Chondrocyte (in vitro differentiated cells): ENCODE data around the gene METTL13. TPM values are rescaled to one million over a fixed set of nuclear protein-coding genes. Genes with fewer than 3 reads are reported as not detected.
A peak's percentile ranks its signal among the peaks of the same experiment; 100 is the strongest.

Experiments used
- DNase-seq: peaks from one replicate; pipeline ENCODE4 v3.0.0; 2021; ENCODE audit warnings: mixed read lengths, low spot score
- H3K27ac Mint-ChIP-seq: one replicate; pipeline ENCODE4 v1.8.0; 2021; ENCODE audit warnings: mild to moderate bottlenecking, moderate library complexity, mixed read lengths; ENCODE audit not compliant: unreplicated experiment
- H3K27me3 Mint-ChIP-seq: 2 replicates; pipeline ENCODE4 v1.8.0; 2021; ENCODE audit warnings: low read depth, mixed read lengths
- H3K36me3 Mint-ChIP-seq: 2 replicates; pipeline ENCODE4 v1.8.0; 2021; ENCODE audit warnings: low read depth, mixed read lengths
- H3K4me1 Mint-ChIP-seq: 2 replicates; pipeline ENCODE4 v1.8.0; 2021; ENCODE audit warnings: low read depth, mild to moderate bottlenecking, mixed read lengths
- H3K4me3 Mint-ChIP-seq: one replicate; pipeline ENCODE4 v1.8.0; 2021; ENCODE audit warnings: mild to moderate bottlenecking, moderate library complexity, mixed read lengths; ENCODE audit not compliant: unreplicated experiment
- H3K9me3 Mint-ChIP-seq: 2 replicates; pipeline ENCODE4 v1.8.0; 2021; ENCODE audit warnings: low read depth, mixed read lengths
- CTCF ChIP-seq: fragments of 200-600 bp; sonication (generic); IDR thresholded peaks from 2 replicates; pipeline ENCODE4 v1.5.0; 2021; ENCODE audit warnings: antibody characterized with exemption, mild to moderate bottlenecking, moderate library complexity
- total RNA-seq: library from RNA; stranded (reverse); gene quantifications from 3 replicates; pipeline ENCODE4 v1.2.1, GENCODE V29; 2021

Gene METTL13
- total RNA-seq, 1 donor from 2014 or later, result 21.4 TPM

- peak overlapping the region; percentile 99 for H3K27ac Mint-ChIP-seq
Measured at GRCh38 chr1:171740987-171741871, 40.2 kb upstream of the METTL13 start.

GRCh38 chr1:171741872-171742576 lies 39.4 kb upstream of the METTL13 start, which contains the start of gene VAMP4:
Gene VAMP4, minus strand, starts transcription at chr1:171742065. Its CDS starts 3,651 bp downstream, at chr1:171738414.
- peak; percentile 93 for DNase-seq
- Mint-ChIP-seq H3K4me3 (peak within 1 kb of the TSS; percentile 99), H3K27ac (peak within 1 kb of the TSS; percentile 99), H3K36me3 (peaks cover under 1% of the 10 kb centered on the region), H3K27me3 (no peaks in the 10 kb centered on the region), H3K4me1 (peaks cover 39% of the 10 kb centered on the region), H3K9me3 (no peaks in the 10 kb centered on the region)
- peak; percentile 14 for TF ChIP-seq CTCF

More at GRCh38 chr1:171740987-171741871, 40.2 kb upstream of the METTL13 start:
- peak; percentile 61 for TF ChIP-seq CTCF
- no peak for DNase-seq
- H3K27me3 Mint-ChIP-seq, result no peaks in the 10 kb centered on the region
- H3K4me3 Mint-ChIP-seq, result peak overlapping the region; percentile 99
- H3K36me3 Mint-ChIP-seq, result peaks cover 4% of the 10 kb centered on the region
- no peaks in the 10 kb centered on the region for H3K9me3 Mint-ChIP-seq
- H3K4me1 Mint-ChIP-seq, result peaks cover 39% of the 10 kb centered on the region

GRCh38 chr1:171742577-171742922 lies 38.9 kb upstream of the METTL13 start:
- no peak for DNase-seq
- Mint-ChIP-seq H3K9me3 (no peaks in the 10 kb centered on the region), H3K4me3 (peak overlapping the region; percentile 99), H3K27ac (peak overlapping the region; percentile 99), H3K4me1 (peaks cover 39% of the 10 kb centered on the region), H3K36me3 (no peaks in the 10 kb centered on the region), H3K27me3 (no peaks in the 10 kb centered on the region)
- TF ChIP-seq CTCF, result peak; percentile 0

- Mint-ChIP-seq H3K36me3 (no peaks in the 10 kb centered on the region), H3K27ac (peak overlapping the region; percentile 99), H3K9me3 (no peaks in the 10 kb centered on the region), H3K27me3 (no peaks in the 10 kb centered on the region), H3K4me1 (peaks cover 39% of the 10 kb centered on the region), H3K4me3 (peak overlapping the region; percentile 99)
- no peak for TF ChIP-seq CTCF
- no peak for DNase-seq
Measured at GRCh38 chr1:171743081-171743870, 38.2 kb upstream of the METTL13 start.

GRCh38 chr1:171744986-171745385 lies 36.5 kb upstream of the METTL13 start:
- no peaks in the 10 kb centered on the region for H3K9me3 Mint-ChIP-seq

More at GRCh38 chr1:171744986-171745385, 36.5 kb upstream of the METTL13 start:
- Mint-ChIP-seq H3K27me3 (no peaks in the 10 kb centered on the region), H3K27ac (no peak overlapping the region), H3K4me3 (no peak overlapping the region), H3K36me3 (no peaks in the 10 kb centered on the region), H3K4me1 (peaks cover 33% of the 10 kb centered on the region)
- no peak for DNase-seq
- no peak for TF ChIP-seq CTCF
